Measurements from ENCODE around the gene MESD.

- TF ChIP-seq CTCF (IDR thresholded peaks at IDR 0.05) (no peak), REST (IDR thresholded peaks at IDR 0.05; ENCODE audit: insufficient read depth in 1 of 2, low read depth in 2 of 2, low read length in 1 of 2) (no peak)
Measured at GRCh38 chr15:81015621-81016488, 26.2 kb upstream of the MESD start.
